Stimulated activated CD4-positive, alpha-beta T cell treated with anti-CD3 and anti-CD28 coated beads, Interleukin-15, amount 100 ng/mL, for 1 hour (primary cell): ENCODE results near the gene FURIN.
A peak's percentile ranks its signal among the peaks of the same experiment; 100 is the strongest.
"Not testable (repeated sequence)": the region's sequence is repeated elsewhere in the genome, so short reads cannot be mapped to it uniquely, and the experiment has no call there.

Experiments used
- DNase-seq, 2 donors: peaks; one replicate each; pipeline ENCODE4 v3.0.0-alpha.2; 2020; ENCODE audit warnings: low read depth in 1 of 2, low spot score in 1 of 2

The FURIN gene

DNA sequence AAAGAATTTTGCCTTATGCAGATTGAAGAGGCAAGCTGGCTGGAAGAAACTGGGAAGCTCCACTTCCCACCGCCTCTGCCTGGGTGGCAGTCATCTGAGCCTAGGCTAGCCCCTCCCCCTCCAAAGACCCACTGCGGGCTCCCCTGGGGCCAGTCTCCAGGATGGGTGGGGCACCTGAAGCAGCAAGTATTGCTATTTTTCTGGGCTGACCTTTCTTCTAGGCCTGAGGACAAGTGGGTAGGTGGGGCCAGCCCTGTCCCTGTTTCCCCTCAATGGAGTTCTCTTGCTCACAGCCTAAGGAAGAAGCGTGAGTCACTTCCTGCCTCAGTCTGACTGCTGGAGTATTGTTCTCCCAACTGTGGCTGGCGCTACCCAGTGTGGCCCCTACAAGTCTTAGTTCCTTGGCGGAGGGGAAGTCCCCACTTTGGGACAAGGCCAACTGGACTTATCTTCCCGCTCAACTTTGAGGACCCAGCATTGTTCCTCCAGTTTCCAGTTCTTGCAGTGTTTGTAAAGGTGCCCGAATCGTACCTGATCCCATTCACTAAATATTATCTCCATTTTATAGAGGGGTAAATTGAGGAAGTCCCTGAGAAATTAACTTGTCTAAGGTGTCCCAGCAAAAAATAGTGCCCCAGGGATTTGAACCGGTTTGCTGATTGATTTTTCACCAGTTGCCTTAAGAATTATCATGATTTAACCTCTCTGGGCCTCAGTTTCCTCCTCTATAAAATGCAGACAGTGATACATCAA lies 1.4 kb downstream of the FURIN start:
- DNase-seq = no peak

DNA sequence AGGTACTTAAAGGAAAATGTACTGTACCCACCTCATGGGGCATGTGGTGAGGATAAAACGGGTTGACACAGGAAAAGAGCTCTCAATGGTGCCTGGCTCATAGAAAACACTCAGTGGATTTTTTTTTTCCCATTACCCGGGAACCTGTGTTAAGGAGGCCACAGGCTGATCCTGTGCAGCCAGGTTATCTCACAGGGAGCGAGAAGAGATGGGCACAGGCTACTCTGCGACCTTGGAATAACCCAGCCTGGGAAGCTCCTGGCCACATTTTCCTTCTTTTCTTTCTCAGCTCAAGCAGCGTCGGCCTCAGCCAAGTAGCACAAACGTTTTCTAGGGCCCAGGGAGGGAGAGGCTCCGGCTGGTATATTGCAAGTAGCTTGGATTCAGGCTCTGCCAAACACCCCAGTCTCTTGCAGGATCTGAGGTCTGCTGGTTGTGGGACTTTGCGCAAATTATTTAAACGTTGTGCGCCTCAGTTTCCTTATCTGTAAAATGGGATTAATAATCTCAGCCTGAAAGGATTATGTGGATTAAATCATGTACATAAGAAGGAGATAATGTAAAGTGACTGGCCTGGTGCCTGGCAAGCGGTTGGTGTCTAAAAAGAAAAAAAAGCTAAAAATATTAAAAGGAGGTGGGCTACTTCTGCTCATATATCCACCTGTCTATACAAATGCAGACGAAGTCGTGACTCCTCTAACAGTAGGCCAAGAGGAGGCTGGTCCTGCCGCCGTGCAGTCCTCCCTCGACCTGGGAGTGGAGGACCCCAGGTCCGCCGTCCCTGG lies 2.2 kb downstream of the FURIN start:
- no peak for DNase-seq

DNA sequence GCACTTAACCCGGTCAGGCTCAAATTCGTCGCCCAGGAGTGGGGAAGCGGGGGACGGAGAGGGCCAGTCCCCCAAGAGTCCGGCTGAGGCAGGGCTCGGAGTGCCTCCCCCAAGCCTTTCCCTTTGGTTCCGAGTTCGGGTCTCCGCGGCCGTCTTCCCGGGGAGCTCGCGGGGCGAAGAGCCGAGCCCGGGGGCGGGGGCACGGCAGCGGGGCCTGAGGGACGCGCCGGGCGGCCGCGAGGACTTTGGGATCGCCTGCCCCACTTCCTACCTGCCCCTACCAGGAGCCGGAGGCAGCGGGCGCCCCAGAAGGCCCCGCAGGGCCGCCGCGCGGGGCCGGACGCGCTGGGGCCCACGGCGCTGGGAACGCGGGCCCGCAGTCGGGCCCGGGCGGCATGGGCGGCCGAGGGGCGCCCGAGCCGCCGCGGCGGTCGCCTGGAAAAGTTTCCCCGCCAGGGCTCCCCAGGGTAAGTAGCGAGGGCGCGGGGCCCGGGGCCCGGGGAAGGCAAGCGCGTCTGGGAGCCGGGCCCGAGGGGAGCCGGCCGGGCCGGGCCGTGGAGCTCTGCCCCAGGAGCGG lies 2.8 kb downstream of the FURIN start:
- DNase-seq = no peak

DNA sequence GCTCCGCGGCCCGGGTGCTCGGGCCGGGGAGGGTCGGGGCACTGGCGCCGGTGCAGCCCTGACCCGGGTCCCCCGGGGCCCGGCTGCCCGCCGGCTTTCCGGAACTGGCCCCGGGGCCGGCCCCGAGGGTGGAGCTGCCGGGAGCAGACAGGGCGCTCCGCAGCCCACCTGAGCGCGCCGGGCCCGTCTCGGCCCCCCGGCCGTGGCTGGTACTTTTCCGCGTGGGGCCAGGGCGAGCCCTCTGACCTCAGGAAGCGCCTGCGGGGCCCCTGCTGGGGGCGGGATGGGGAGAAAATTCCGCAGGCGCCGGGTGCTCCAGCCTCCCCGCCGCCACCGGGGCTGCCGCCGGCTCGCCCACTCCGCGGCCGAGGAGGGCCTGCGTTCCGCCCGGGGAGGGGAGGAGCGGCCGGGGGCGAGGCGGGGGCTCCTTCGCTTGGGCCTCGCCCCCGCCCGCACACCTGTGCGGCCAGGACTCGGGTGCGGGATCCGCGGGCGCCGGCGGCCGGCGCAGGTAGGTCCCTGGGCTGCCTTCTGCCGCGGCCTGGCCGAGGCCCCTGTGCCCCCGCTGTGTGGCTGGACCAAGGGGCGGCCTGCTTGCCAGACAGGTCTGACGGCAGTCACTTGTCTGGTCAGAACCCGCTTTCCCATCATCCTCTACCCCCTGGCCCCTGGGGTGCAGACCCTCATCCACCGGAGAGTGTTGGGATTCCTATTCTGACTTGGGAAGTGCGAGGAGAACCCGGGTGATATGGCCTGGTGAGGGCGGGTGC lies 3.5 kb downstream of the FURIN start:
- DNase-seq = peak in 1 of 2 donors; percentile 34

DNA sequence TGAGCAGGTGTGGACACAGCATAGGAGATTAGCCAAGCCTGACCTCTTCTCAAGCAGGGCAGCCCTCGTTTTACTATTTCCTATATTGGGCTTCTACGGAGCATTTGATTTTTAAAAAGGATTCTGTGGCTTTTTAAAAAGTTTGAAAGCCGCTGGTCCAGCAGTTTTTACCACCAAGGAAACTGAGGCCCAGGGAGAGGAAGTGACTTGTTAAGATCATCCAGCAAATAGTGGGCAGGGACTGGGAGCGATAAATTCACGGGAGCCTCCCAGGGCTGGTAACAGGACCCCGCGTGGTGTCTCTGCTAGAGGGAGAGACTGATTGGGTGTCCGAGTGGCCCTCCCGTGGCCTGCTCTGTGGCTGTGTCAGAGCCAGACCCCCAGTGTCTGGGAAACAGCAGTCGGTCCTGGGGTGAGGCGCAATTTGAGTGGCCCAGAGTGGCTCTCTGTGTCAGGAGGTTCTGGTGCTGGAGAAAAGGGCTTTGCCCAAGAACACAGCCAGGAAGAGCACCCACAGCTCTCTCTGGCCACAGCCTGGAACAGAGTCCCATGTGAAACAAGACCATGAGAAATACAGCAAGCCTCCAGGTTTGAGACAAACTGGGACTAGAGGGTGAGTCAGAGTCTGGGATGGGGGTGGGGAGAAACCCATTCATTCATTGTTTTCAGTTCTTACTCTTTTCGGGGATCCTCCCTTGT lies 4.2 kb downstream of the FURIN start:
- DNase-seq = peak in 1 of 2 donors; percentile 35

DNA sequence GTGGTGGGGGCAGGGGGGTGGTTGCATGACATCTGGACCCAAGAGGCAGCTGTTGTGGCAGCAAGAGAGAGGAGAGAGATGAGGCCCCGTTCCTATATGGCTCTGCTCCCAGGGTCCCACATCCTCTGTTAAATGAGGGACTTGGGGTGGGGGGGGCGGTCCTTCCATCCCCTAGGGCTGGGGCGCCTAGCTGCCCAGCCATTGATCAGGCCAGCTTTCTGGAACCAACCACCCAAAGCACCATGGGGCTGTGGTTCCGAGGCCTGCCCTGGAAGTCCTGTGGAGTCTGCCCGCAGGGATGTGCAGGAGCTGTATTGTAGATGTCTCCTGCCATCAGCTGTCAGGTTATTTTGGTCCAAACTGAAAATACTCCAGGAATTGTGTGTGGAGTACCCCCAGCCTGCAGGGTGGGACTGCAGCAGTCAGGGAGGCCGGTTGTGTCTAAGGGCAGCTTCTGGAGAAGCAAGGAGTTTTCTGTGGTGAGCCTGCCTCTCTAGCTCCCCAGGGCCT lies 5.2 kb downstream of the FURIN start:
- DNase-seq = no peak

DNA sequence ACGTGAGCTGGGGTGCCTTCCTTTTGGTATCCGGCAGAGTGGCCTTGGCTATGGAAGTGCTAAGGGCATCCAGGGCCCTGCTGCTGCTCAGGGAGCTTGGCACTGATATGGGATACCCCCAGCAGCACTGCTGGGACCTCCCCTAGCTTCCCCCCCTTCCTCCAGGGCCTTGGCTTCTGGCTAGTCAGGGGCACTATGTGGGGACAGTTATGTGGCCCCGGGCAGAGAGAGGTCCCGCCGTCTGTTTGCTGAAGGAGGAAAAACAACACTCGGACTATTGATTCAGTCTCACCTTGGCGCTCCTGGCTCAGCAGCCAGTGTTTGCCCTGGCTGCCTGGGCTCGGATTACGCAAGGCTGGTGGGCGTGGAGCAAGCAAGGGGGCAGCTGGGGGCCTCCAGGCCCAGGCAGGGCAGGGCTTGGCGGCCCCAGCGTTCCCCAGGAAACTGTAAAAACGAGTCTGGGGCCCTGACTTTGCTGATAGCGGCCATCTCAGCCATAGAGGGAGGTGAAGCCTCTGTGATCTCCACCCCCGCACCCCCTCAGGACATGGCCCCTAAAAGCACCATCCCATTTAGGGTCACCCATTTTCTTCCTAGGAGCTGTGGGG lies 5.7 kb downstream of the FURIN start:
- no peak for DNase-seq

DNA sequence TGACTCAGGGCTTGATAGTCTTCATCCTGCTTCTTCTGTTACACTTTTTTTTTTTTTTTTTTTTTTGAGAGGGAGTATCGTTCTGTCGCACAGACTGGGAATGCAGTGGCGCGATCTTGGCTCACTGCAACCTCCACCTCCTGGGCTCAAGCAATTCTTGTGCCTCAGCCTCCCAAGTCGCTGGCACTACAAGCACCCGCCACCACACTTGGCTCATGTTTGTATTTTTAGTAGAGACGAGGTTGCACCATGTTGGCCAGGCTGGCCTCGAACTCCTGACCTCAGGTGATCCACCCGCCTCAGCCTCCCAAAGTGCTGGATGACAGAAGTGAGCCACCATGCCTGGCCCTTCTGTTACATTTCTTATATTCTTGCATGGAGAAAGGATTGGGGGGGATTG lies 6.6 kb downstream of the FURIN start:
- DNase-seq = not testable (repeated sequence)

DNA sequence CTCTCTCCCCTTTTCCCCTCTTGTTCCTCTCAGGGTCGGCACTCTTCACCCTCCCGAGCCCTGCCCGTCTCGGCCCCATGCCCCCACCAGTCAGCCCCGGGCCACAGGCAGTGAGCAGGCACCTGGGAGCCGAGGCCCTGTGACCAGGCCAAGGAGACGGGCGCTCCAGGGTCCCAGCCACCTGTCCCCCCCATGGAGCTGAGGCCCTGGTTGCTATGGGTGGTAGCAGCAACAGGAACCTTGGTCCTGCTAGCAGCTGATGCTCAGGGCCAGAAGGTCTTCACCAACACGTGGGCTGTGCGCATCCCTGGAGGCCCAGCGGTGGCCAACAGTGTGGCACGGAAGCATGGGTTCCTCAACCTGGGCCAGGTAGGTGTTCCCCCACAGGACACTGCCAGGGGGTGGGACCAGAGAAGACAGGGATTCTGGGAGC lies 7.2 kb downstream of the FURIN start:
- no peak for DNase-seq

DNA sequence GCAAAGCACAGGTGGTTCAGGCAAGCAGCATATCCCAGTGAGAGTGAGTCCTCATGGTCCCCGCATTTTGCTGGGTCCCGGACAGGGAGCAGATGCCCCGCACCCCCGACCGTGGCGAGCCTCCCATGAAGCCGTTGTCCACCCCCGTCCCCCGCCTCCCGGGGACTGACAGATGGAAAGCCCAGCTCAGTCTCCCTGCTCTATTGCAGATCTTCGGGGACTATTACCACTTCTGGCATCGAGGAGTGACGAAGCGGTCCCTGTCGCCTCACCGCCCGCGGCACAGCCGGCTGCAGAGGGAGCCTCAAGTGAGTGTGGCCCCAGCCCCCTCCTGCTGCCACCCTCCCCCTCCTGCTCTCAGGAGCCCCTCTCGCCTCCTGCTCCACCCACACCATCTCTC lies 7.7 kb downstream of the FURIN start:
- no peak for DNase-seq

DNA sequence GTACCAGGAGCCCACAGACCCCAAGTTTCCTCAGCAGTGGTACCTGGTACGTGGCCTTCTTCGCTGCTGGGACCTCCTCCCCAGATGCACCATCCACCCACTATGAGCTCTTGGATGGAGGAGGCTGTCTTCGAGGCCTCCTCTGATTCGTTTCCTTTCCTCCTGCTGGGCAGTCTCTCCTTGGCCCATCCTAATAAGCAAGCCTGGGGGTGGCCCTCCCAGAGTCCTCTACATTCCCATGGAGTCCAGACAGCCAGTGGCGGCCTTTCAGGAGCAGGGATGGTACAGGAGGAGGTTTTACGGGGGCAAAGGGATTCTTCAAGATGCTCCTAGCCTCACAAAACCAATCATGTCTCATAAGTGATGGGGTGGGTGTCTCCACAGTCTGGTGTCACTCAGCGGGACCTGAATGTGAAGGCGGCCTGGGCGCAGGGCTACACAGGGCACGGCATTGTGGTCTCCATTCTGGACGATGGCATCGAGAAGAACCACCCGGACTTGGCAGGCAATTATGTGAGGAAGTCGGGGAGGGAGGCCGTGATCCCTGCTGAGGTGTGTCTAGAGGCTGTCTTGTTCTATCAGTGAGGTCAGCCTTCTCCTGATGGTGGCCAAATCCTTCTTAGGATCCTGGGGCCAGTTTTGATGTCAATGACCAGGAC lies 8.3 kb downstream of the FURIN start:
- DNase-seq = no peak

DNA sequence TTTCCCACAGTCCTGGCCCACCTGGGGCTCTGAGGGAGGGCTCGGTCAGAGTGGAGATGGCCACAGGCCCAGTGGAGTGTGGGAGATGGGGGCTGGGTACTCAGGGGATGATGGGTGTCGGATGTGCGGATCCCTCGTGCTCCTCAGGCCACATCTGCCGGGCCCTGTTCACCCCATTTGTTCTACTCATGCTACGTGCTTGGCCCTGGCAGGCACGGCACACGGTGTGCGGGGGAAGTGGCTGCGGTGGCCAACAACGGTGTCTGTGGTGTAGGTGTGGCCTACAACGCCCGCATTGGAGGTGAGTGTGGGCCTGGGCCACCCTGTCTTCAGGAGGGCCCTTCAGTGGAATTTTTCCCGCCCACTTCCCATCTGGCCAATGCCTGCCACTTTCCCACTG lies 8.9 kb downstream of the FURIN start:
- no peak for DNase-seq

DNA sequence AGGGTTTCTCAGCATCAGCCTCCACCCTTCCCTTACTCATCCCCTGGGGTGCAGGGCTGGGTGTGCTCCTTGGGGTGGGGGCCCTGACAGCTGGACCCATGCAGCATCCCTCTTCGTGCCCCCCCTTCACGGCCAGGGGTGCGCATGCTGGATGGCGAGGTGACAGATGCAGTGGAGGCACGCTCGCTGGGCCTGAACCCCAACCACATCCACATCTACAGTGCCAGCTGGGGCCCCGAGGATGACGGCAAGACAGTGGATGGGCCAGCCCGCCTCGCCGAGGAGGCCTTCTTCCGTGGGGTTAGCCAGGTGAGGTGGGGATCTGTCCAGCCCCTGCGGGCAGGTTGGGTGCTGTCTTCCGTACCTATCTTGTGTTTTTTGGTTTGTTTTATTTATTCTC lies 9.6 kb downstream of the FURIN start:
- no peak for DNase-seq

DNA sequence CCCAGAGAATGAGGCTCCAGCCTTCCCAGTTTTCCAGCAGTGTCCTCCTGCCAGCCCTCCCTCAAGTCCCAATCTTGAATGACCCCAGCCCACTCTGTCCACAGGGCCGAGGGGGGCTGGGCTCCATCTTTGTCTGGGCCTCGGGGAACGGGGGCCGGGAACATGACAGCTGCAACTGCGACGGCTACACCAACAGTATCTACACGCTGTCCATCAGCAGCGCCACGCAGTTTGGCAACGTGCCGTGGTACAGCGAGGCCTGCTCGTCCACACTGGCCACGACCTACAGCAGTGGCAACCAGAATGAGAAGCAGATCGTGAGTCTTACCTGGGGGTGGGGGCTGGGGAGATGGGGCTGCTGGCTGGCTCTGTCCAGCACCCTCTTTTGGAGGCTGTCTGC lies 10.3 kb downstream of the FURIN start:
- DNase-seq = no peak

DNA sequence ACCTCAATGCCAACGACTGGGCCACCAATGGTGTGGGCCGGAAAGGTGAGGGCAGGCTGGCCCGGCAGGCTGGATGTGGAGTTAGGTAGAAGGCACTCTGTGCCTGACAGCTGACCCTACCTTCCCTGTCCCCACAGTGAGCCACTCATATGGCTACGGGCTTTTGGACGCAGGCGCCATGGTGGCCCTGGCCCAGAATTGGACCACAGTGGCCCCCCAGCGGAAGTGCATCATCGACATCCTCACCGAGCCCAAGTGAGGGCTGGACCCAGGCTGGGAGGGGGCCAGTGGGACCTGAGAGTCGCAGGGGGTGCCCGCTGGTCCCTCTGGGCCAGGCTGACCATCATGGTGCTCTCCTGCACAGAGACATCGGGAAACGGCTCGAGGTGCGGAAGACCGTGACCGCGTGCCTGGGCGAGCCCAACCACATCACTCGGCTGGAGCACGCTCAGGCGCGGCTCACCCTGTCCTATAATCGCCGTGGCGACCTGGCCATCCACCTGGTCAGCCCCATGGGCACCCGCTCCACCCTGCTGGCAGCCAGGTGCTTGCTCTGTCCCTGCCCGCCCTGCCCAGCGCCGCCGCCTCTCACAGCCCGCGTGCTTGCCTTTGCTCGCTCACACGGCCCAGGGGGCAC lies 11.5 kb downstream of the FURIN start:
- DNase-seq = no peak

DNA sequence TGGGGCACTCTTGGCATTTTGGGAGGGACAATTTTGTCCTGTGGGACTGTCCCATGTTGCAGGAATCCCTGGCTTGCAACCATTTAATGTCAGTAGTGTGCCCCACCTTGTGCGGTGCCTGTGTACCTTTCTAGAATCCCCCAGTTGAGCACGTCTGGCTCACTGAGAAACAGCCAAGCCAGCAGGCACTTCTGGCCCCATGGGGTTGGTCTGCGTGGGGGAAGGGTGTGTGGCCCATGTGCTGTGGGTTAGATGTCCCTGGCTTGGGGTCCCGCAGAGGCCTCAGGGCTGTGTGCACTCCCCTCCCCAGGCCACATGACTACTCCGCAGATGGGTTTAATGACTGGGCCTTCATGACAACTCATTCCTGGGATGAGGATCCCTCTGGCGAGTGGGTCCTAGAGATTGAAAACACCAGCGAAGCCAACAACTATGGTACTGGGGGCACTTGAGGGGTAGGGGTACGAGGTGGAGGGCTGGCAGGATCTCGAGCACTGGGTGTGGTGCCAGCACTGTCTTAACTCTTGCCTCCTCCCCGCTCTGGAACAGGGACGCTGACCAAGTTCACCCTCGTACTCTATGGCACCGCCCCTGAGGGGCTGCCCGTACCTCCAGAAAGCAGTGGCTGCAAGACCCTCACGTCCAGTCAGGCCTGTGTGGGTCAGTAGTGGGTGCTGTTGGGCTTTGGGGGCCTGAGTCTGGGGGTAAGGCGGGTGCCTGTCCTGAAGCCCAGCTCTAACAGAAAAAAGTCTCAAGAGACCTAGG lies 12.2 kb downstream of the FURIN start:
- DNase-seq = no peak

DNA sequence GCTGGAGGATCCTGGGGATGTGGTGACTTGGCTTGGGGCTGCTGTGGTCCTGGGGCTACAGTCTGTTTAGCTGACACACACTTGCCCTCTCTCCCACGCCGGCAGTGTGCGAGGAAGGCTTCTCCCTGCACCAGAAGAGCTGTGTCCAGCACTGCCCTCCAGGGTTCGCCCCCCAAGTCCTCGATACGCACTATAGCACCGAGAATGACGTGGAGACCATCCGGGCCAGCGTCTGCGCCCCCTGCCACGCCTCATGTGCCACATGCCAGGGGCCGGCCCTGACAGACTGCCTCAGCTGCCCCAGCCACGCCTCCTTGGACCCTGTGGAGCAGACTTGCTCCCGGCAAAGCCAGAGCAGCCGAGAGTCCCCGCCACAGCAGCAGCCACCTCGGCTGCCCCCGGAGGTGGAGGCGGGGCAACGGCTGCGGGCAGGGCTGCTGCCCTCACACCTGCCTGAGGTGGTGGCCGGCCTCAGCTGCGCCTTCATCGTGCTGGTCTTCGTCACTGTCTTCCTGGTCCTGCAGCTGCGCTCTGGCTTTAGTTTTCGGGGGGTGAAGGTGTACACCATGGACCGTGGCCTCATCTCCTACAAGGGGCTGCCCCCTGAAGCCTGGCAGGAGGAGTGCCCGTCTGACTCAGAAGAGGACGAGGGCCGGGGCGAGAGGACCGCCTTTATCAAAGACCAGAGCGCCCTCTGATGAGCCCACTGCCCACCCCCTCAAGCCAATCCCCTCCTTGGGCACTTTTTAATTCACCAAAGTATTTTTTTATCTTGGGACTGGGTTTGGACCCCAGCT lies 13.0 kb downstream of the FURIN start:
- no peak for DNase-seq
